Subcutaneous abdominal adipose tissue (tissue), 5 donors: Measurements from ENCODE around the gene TBC1D14.

Source experiments
- H3K27ac ChIP-seq: one replicate; pipeline ENCODE4 v1.7.0; 2013; ENCODE audit warnings: low read depth, mild to moderate bottlenecking, inconsistent platforms, low read length, moderate library complexity
- H3K27me3 ChIP-seq, 5 donors: one replicate each; pipeline ENCODE4 v1.7.0; 2013; ENCODE audit warnings: low read length in 5 of 5, inconsistent platforms in 1 of 5; ENCODE audit not compliant: control insufficient read depth in 5 of 5, insufficient read depth in 4 of 5
- H3K36me3 ChIP-seq, 5 donors: one replicate each; pipeline ENCODE4 v1.7.0; 2013; ENCODE audit warnings: low read length in 5 of 5; ENCODE audit not compliant: control insufficient read depth in 5 of 5, insufficient read depth in 5 of 5
- H3K4me1 ChIP-seq, 5 donors: one replicate each; pipeline ENCODE4 v1.7.0; 2013; ENCODE audit warnings: low read length in 5 of 5, mild to moderate bottlenecking in 3 of 5, moderate library complexity in 1 of 5; ENCODE audit not compliant: control insufficient read depth in 5 of 5, insufficient read depth in 5 of 5
- H3K4me3 ChIP-seq, 5 donors: one replicate each; pipeline ENCODE4 v1.7.0; 2013; ENCODE audit warnings: low read length in 5 of 5, low read depth in 1 of 5
- H3K9ac ChIP-seq, 5 donors: one replicate each; pipeline ENCODE4 v1.7.0; 2013; ENCODE audit warnings: low read length in 5 of 5, mild to moderate bottlenecking in 4 of 5, moderate library complexity in 3 of 5
- H3K9me3 ChIP-seq, 5 donors: one replicate each; pipeline ENCODE4 v1.7.0; 2013; ENCODE audit warnings: low read length in 5 of 5; ENCODE audit not compliant: control insufficient read depth in 5 of 5
- donor health status: healthy.
- donor health status: healthy.
- donor health status: healthy.
- donor health status: healthy.
- donor health status: healthy.

Gene TBC1D14

GRCh38 chr4:6909113-6909969, at the start of gene TBC1D14:
Gene TBC1D14, plus strand, starts transcription at chr4:6909826. Its CDS starts 13,564 bp downstream, at chr4:6923390.
- Histone ChIP-seq H3K27me3 (peaks cover 0 to 10% (median 5%) of the 10 kb centered on the region in 5 donors), H3K4me1 (peaks cover 2 to 56% (median 26%) of the 10 kb centered on the region in 5 donors), H3K9me3 (no peaks in the 10 kb centered on the region), H3K4me3 (peak within 1 kb of the TSS; percentile 80 to 89 (median 81)), H3K27ac (peak within 1 kb of the TSS; percentile 83), H3K9ac (peak within 1 kb of the TSS; percentile 63 to 95 (median 80)), H3K36me3 (no peaks in the 10 kb centered on the region)

DNA sequence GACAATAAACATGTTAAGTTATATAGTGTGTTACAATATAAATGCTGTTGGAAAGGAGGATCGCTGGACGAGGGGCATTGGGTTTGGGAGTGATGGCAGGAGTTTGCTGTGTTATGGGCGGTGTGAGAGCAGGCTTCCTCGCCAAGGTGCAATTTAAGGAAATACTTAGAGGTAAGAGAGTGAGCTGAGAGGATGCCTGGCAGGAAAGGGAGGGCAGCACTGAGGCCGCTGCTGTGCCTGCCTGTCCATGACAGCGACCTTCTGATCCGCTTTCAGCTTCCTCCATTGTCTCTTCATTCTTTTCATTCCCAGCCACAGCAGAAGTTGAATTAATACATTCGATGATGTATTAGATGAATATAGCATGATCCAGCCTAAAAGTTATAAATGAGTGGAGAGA, 41.2 kb upstream of the TBC1D14 start:
- Histone ChIP-seq H3K36me3 (peaks cover 10 to 47% (median 32%) of the 10 kb centered on the region in 5 donors), H3K27me3 (no peaks in the 10 kb centered on the region), H3K9ac (no peak overlapping the region), H3K4me3 (no peak overlapping the region), H3K4me1 (peaks cover 0 to 20% (median 6%) of the 10 kb centered on the region in 5 donors), H3K9me3 (no peaks in the 10 kb centered on the region), H3K27ac (no peak overlapping the region)

DNA sequence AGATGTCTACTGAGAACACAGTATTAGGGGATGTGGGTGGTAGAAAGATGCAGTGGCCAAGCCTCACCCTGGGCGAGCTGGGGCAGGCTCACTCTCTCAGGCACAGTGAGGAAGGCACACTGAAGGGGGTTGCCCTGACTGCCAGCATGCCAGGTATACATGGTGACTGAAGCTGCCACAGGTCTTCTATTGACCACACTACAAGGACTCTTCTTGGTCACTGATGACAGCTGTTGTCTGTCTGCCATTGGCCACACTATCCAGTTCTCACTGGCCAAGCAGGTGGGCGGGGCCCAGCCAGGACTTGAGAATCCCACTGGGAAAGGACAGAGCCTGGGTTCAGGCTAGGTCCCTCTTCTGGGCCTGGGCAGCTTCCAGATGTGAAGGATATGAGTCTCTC, 39.7 kb upstream of the TBC1D14 start:
- Histone ChIP-seq H3K4me1 (peaks cover 0 to 32% (median 19%) of the 10 kb centered on the region in 5 donors), H3K27ac (peak overlapping the region; percentile 25), H3K9me3 (no peaks in the 10 kb centered on the region), H3K36me3 (peaks cover 12 to 57% (median 41%) of the 10 kb centered on the region in 5 donors), H3K4me3 (no peak overlapping the region), H3K9ac (no peak overlapping the region), H3K27me3 (no peaks in the 10 kb centered on the region)

GRCh38 chr4:6873291-6873690, 36.3 kb upstream of the TBC1D14 start:
- H3K9me3 ChIP-seq = no peaks in the 10 kb centered on the region
- H3K27me3 ChIP-seq = no peaks in the 10 kb centered on the region
- H3K4me3 ChIP-seq = no peak overlapping the region
- peaks cover 3 to 54% (median 44%) of the 10 kb centered on the region in 5 donors for H3K4me1 ChIP-seq
- peaks cover 3 to 66% (median 57%) of the 10 kb centered on the region in 5 donors for H3K36me3 ChIP-seq
- H3K9ac ChIP-seq = no peak overlapping the region
- no peak overlapping the region for H3K27ac ChIP-seq

GRCh38 chr4:6873792-6874461, 35.7 kb upstream of the TBC1D14 start:
- Histone ChIP-seq H3K4me1 (peaks cover 3 to 54% (median 44%) of the 10 kb centered on the region in 5 donors), H3K36me3 (peaks cover 3 to 67% (median 59%) of the 10 kb centered on the region in 5 donors), H3K4me3 (no peak overlapping the region), H3K9ac (no peak overlapping the region), H3K27me3 (no peaks in the 10 kb centered on the region), H3K27ac (peak overlapping the region; percentile 91), H3K9me3 (no peaks in the 10 kb centered on the region)

DNA sequence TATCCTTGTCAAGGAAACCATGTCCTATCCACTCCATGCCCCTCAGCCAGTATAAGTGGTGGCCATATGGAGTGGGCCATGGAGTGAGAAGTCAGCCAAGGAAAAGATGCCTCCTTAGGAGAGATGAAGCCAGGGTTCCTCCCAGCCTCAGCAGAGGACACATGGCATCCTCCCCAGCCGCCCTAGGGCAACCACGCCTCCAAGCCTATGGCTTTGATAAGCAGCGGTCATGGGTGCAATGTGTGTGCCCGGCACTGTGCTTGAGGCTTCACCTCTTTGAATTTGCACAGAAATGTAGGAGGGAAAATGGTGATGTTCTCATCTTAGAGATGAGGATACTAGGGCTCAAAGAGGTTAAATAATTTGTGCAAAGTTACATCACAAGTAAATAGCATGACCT, 34.6 kb upstream of the TBC1D14 start:
- Histone ChIP-seq H3K27me3 (no peaks in the 10 kb centered on the region), H3K9me3 (no peaks in the 10 kb centered on the region), H3K9ac (no peak overlapping the region), H3K4me1 (peaks cover 3 to 50% (median 38%) of the 10 kb centered on the region in 5 donors), H3K36me3 (peaks cover 3 to 77% (median 68%) of the 10 kb centered on the region in 5 donors), H3K4me3 (no peak overlapping the region), H3K27ac (peak overlapping the region; percentile 91)

DNA sequence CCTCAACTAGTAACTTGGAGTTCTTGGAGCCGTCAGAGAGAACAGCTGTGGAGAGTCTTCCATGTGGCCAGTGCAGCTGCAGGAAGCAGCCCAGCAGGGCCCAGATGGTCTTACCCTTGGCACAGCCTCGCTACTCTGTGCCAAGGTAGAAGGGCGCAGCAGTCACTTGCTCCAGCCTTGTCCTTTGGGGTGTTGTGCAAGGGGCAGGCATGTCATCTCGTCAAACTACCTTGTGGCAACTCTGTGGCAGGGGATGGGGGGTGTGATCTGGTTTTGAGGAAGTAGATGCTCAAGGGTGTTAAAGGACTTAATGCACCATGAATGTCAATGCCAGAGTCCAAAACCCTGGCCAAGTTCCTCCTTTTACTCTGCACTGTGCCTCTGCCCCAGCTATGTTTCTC, 34.2 kb upstream of the TBC1D14 start:
- Histone ChIP-seq H3K4me1 (peaks cover 3 to 46% (median 35%) of the 10 kb centered on the region in 5 donors), H3K27ac (peak overlapping the region; percentile 91), H3K9ac (peak overlapping the region in 1 of 5 donors; percentile 59), H3K36me3 (peaks cover 3 to 81% (median 72%) of the 10 kb centered on the region in 5 donors), H3K4me3 (peak overlapping the region in 1 of 5 donors; percentile 2), H3K27me3 (no peaks in the 10 kb centered on the region), H3K9me3 (no peaks in the 10 kb centered on the region)

DNA sequence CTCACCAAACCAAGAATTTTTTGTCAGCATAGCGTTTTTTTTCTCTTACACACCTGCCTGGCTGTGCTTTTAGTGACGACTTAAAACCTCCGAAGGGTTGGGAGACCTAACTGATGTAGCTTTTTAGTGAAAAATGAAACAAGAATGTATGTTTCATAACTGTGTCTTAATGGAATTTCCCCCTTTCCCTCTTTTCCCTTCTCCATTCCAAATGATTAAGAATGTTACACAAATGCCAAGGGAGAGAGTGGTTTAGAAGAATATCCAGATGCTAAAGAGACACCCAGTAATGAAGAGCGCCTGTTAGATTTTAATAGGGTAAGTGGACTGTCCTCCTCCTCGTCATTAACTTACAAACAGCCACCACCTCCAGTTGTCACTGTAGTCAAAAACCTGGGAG, 33.2 kb upstream of the TBC1D14 start:
- peak overlapping the region; percentile 91 for H3K27ac ChIP-seq
- no peaks in the 10 kb centered on the region for H3K9me3 ChIP-seq
- peak overlapping the region in 2 of 5 donors; percentile 12 to 32 for H3K9ac ChIP-seq
- H3K4me3 ChIP-seq = no peak overlapping the region
- H3K36me3 ChIP-seq = peaks cover 7 to 91% (median 81%) of the 10 kb centered on the region in 5 donors
- no peaks in the 10 kb centered on the region for H3K27me3 ChIP-seq
- peaks cover 3 to 40% (median 35%) of the 10 kb centered on the region in 5 donors for H3K4me1 ChIP-seq

GRCh38 chr4:6877067-6877466, 32.6 kb upstream of the TBC1D14 start:
- H3K27me3 ChIP-seq = no peaks in the 10 kb centered on the region
- H3K36me3 ChIP-seq = peaks cover 7 to 91% (median 82%) of the 10 kb centered on the region in 5 donors
- H3K9ac ChIP-seq = peak overlapping the region in 2 of 5 donors; percentile 32 to 63
- peak overlapping the region; percentile 91 for H3K27ac ChIP-seq
- H3K4me1 ChIP-seq = peaks cover 3 to 40% (median 35%) of the 10 kb centered on the region in 5 donors
- H3K9me3 ChIP-seq = no peaks in the 10 kb centered on the region
- H3K4me3 ChIP-seq = no peak overlapping the region
